Endothelial cell of umbilical vein (primary cell): ENCODE data around the gene RAP1GDS1. TPM values are rescaled to one million over a fixed set of nuclear protein-coding genes. Genes with fewer than 3 reads are reported as not detected.

Experiments used
- BruUV-seq: library from RNA; stranded (reverse); fragments of 400-500 nt; replicated peaks from 2 replicates; lab custom pipeline; 2021; lab: Mats Ljungman, UMichigan
- CTCF ChIA-PET: fragments of 300-600, 350-600 bp; sonication (Branson Sonifier 250); formaldehyde crosslinking; loops from one replicate; lab custom pipeline; 2021; ENCODE audit warnings: antibody characterized with exemption, inconsistent platforms; lab: Charles Lee
- POLR2A ChIA-PET: fragments of 300-600, 350-600 bp; sonication (Branson Sonifier 250); formaldehyde crosslinking; loops from one replicate; lab custom pipeline; 2021; ENCODE audit warnings: antibody characterized with exemption, inconsistent platforms; lab: Charles Lee
- DNase-seq: peaks from one replicate; pipeline ENCODE4 v3.0.0-alpha.2; 2011; ENCODE audit warnings: low read depth, low spot score
- FAIRE-seq: peaks from 2 replicates; lab custom pipeline; 2011; peaks lifted over from hg19 to GRCh38; lab: Jason Lieb, UNC
- H2AFZ ChIP-seq: 2 replicates; pipeline ENCODE4 v1.6.0; 2012; ENCODE audit warnings: low read depth, low read length, control low read depth, inconsistent platforms
- H3K27ac ChIP-seq: 2 replicates; pipeline ENCODE4 v1.5.1; 2011; ENCODE audit warnings: low read depth, mild to moderate bottlenecking, control low read depth, low read length, moderate library complexity; ENCODE audit not compliant: insufficient read depth
- H3K27me3 ChIP-seq, 2 experiments: 2 replicates each; pipeline versions ENCODE4 v1.6.0 to v1.6.1; 2011; ENCODE audit warnings: low read length in 2 of 2, mixed read lengths in 1 of 2; ENCODE audit not compliant: control insufficient read depth in 2 of 2, insufficient read depth in 2 of 2
- H3K36me3 ChIP-seq, 2 experiments: 2 replicates in 1 of 2; 3 replicates in 1 of 2; pipeline ENCODE4 v1.5.1; 2011; ENCODE audit warnings: low read length in 2 of 2, mild to moderate bottlenecking in 1 of 2, moderate library complexity in 1 of 2; ENCODE audit not compliant: control insufficient read depth in 2 of 2, insufficient read depth in 2 of 2; ENCODE audit errors: extremely low read depth in 1 of 2
- H3K4me1 ChIP-seq: 3 replicates; pipeline ENCODE4 v1.5.1; 2011; ENCODE audit warnings: mild to moderate bottlenecking, low read length; ENCODE audit not compliant: control insufficient read depth, insufficient read depth; ENCODE audit errors: extremely low read depth
- H3K4me2 ChIP-seq: 2 replicates; pipeline ENCODE4 v1.6.1; 2011; ENCODE audit warnings: low read length, control low read depth, mixed read lengths; ENCODE audit not compliant: insufficient read depth
- H3K4me3 ChIP-seq, 3 experiments: fragments of 200-600 bp in 1 of 3; sonication (generic), shearing (Covaris generic) in 1 of 3; replicated peaks in 1 of 3; 2 replicates each; pipeline ENCODE4 v1.5.1; 2011 to 2016; ENCODE audit warnings: control low read depth in 3 of 3, low read length in 3 of 3, mild to moderate bottlenecking in 2 of 3, inconsistent platforms in 1 of 3, low read depth in 1 of 3, moderate library complexity in 1 of 3; ENCODE audit not compliant: insufficient read depth in 1 of 3
- H3K79me2 ChIP-seq: 2 replicates; pipeline ENCODE4 v1.6.0; 2012; ENCODE audit warnings: low read length, inconsistent platforms; ENCODE audit not compliant: control insufficient read depth, insufficient read depth
- H3K9ac ChIP-seq: replicated peaks from 2 replicates; pipeline ENCODE3; 2011; ENCODE audit warnings: low read length, control low read depth; ENCODE audit not compliant: insufficient read depth; ENCODE audit errors: extremely low read depth
- H3K9me1 ChIP-seq: replicated peaks from 3 replicates; pipeline ENCODE4 v1.6.0; 2011; ENCODE audit warnings: mild to moderate bottlenecking, low read length; ENCODE audit not compliant: control insufficient read depth, insufficient read depth; ENCODE audit errors: extremely low read depth
- H3K9me3 ChIP-seq: replicated peaks from 2 replicates; pipeline ENCODE4 v1.5.1; 2012; ENCODE audit warnings: low read length, inconsistent platforms; ENCODE audit not compliant: control insufficient read depth, insufficient read depth
- H4K20me1 ChIP-seq: replicated peaks from 2 replicates; pipeline ENCODE3; 2011; ENCODE audit warnings: mild to moderate bottlenecking, low read length; ENCODE audit not compliant: control insufficient read depth, insufficient read depth; ENCODE audit errors: extremely low read depth
- CTCF ChIP-seq, 2 donors: IDR thresholded peaks; 1 replicate in 1 of 2; 2 replicates in 1 of 2; pipeline ENCODE4 v1.5.1; 2011; ENCODE audit warnings: low read length in 2 of 2, mild to moderate bottlenecking in 2 of 2, moderate library complexity in 2 of 2, control low read depth in 1 of 2, inconsistent platforms in 1 of 2, low read depth in 1 of 2; ENCODE audit not compliant: insufficient read depth in 1 of 2; ENCODE audit errors: extremely low read depth in 1 of 2
- EZH2 ChIP-seq: IDR thresholded peaks from 2 replicates; pipeline ENCODE4 v1.6.1; 2012; ENCODE audit warnings: borderline replicate concordance, low read depth, mild to moderate bottlenecking, moderate library complexity, low read length, inconsistent platforms; ENCODE audit not compliant: severe bottlenecking
- FOS ChIP-seq: IDR thresholded peaks from 2 replicates; pipeline ENCODE4 v1.6.1; 2011; ENCODE audit warnings: mild to moderate bottlenecking, low read length, moderate library complexity, borderline replicate concordance; ENCODE audit not compliant: insufficient read depth
- GATA2 ChIP-seq: IDR thresholded peaks from 2 replicates; pipeline ENCODE4 v1.7.0; 2011; ENCODE audit warnings: low read depth, mild to moderate bottlenecking, moderate library complexity, mixed read lengths, low read length; ENCODE audit not compliant: insufficient read length, insufficient read depth
- JUN ChIP-seq: IDR thresholded peaks from 2 replicates; pipeline ENCODE4 v1.6.1; 2011; ENCODE audit warnings: borderline replicate concordance, low read depth; ENCODE audit not compliant: insufficient read length, insufficient read depth
- MAX ChIP-seq: IDR thresholded peaks from 2 replicates; pipeline ENCODE4 v1.6.1; 2011; ENCODE audit not compliant: insufficient read depth, insufficient read length
- MYC ChIP-seq: IDR thresholded peaks from one replicate; pipeline ENCODE4 v1.6.1; 2011; ENCODE audit warnings: mild to moderate bottlenecking, low read depth, low read length
- POLR2A ChIP-seq: IDR thresholded peaks from 2 replicates; pipeline ENCODE4 v1.6.1; 2012; ENCODE audit warnings: low read depth, mild to moderate bottlenecking, control low read depth, low read length
- POLR2AphosphoS5 ChIP-seq: IDR thresholded peaks from 2 replicates; pipeline ENCODE4 v1.6.1; 2012; ENCODE audit warnings: low read depth, mild to moderate bottlenecking, control low read depth, low read length, moderate library complexity; ENCODE audit not compliant: insufficient read depth
- dilution Hi-C: fragments of 300-500 bp; cut with MboI; formaldehyde crosslinking; loops from one replicate; pipeline ENCODE4 v1.15.0; 2019; ENCODE audit warnings: low sequenced_read_pairs; ENCODE audit not compliant: extremely low pct_ligation_motif_present
- intact Hi-C: fragments of 100-400 bp; cut with micrococcal nuclease; formaldehyde crosslinking; loops from one replicate; pipeline ENCODE4 v1.10.0; 2022
- polyA plus RNA-seq, 4 experiments: library from polyadenylated mRNA; depleted of rRNA in 3 of 4; stranded (reverse) in 3 of 4; unstranded in 1 of 4; fragments of >200 nt; gene quantifications; 2 replicates each; pipeline versions ENCODE4 v1.2.1 to v1.2.3, GENCODE V29; 2011 to 2012; ENCODE audit warnings: missing spikeins in 1 of 4
- total RNA-seq: library from RNA; stranded (reverse); gene quantifications from 2 replicates; pipeline ENCODE4 v1.2.3, GENCODE V29; 2021

The RAP1GDS1 gene
- total and polyA plus RNA-seq, 2 donors (not counting 3 experiments of a cell fraction or from before 2014, with no cell fraction given), result 17.6 to 52.8 TPM

- TF ChIP-seq JUN (no peak), FOS (no peak), POLR2AphosphoS5 (no peak), GATA2 (no peak), MYC (no peak)
- Histone ChIP-seq H3K27ac (no peak overlapping the region), H3K9me1 (no peaks in the 10 kb centered on the region), H3K4me3 (no peak overlapping the region), H3K9ac (no peak overlapping the region), H2AFZ (no peak overlapping the region), H3K79me2 (no peaks in the 10 kb centered on the region), H3K9me3 (no peaks in the 10 kb centered on the region), H3K4me2 (no peak overlapping the region), H3K36me3 (peaks cover 3 to 4% of the 10 kb centered on the region in 2 experiments), H3K4me1 (no peaks in the 10 kb centered on the region), H4K20me1 (no peaks in the 10 kb centered on the region), H3K27me3 (no peaks in the 10 kb centered on the region)
- POLR2A ChIA-PET, result no interaction called here
- DNase-seq (no peak), FAIRE-seq (no peak)
- CTCF ChIA-PET, result interaction anchor here (1.4 kb wide), 1 partner anchor 23 kb away, joined by 3 read pairs; no protein-coding TSS in a partner anchor
- intact Hi-C loops, result no loop called here
- no TSS peak for BruUV-seq
- dilution Hi-C loops, result no loop called here
Observed at GRCh38 chr4:98444371-98444770, 183.2 kb downstream of the RAP1GDS1 start.

- ChIA-PET POLR2A (no interaction called here), CTCF (no interaction called here)
- FAIRE-seq (no peak), DNase-seq (no peak)
- no peak overlapping the region for H3K27ac ChIP-seq
- no TSS peak for BruUV-seq
- no peaks in the 10 kb centered on the region for H3K4me1 ChIP-seq
- no peaks in the 10 kb centered on the region for H4K20me1 ChIP-seq
- peaks cover 3 to 4% of the 10 kb centered on the region in 2 experiments for H3K36me3 ChIP-seq
- no peaks in the 10 kb centered on the region for H3K9me1 ChIP-seq
- H3K4me3 ChIP-seq, result no peak overlapping the region
- no peak overlapping the region for H2AFZ ChIP-seq
- TF ChIP-seq EZH2 (no peak), JUN (no peak), POLR2A (no peak), MYC (no peak), GATA2 (no peak), CTCF (IDR thresholded peaks at IDR 0.05; ENCODE audit: extremely low read depth in 1 of 2, insufficient read depth in 1 of 2, low read depth in 1 of 2, low read length in 2 of 2) (no peak), POLR2AphosphoS5 (no peak), FOS (no peak), MAX (no peak)
- dilution Hi-C loops (no loop called here), intact Hi-C loops (no loop called here)
- H3K4me2 ChIP-seq, result no peak overlapping the region
- H3K9me3 ChIP-seq, result no peaks in the 10 kb centered on the region
- no peaks in the 10 kb centered on the region for H3K79me2 ChIP-seq
- H3K27me3 ChIP-seq, result no peaks in the 10 kb centered on the region
- H3K9ac ChIP-seq, result no peak overlapping the region
Observed at GRCh38 chr4:98446499-98447375, 185.6 kb downstream of the RAP1GDS1 start.
